Measurements from ENCODE around the gene PLA2G4E. TPM values are rescaled to one million over a fixed set of nuclear protein-coding genes. Genes with fewer than 3 reads are reported as not detected.

The PLA2G4E gene
- total and polyA plus RNA-seq, 2 of the 13 experiments (the other 11 are each of a cell fraction or from before 2014, with no cell fraction given): not detected

DNA sequence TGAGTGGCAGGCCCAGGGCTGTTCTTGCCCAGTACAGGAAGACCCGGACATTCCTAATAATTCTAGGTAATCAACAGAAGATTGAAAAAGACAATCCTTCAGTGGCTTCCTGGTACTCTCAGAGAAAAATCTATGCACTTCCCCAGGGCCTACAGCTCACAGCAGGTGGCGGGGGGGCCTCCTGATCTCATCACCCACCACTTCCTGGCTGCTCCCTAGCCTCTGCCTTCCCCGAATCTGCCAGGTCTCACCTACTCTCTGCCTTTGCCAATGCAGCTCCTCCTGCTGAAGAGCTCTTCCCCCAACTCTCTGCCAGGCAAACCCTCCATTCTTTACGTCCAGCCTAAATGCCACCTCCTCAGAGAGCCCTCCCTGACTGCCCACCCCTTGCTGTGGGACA, 86.0 kb downstream of the PLA2G4E start:
- intact Hi-C loops (cut with micrococcal nuclease; ENCODE audit: unreplicated experiment): no loop called here
- ChIA-PET POLR2A (no interaction called here), CTCF (ENCODE audit: low intra/inter-chr PET ratio, low total read pairs) (no interaction called here)
- in situ Hi-C loops (cut with HindIII; ENCODE audit: extremely low pct_ligation_motif_present, low pct_unique_long_range_greater_than_20kb): no loop called here
- Histone ChIP-seq H3K4me1 (ENCODE audit: insufficient read depth, low read length) (peaks cover 11% of the 10 kb centered on the region), H3K4me2 (ENCODE audit: low read depth, low read length) (no peak overlapping the region), H3K27ac (ENCODE audit: extremely low read length, insufficient read depth, low read length) (no peak overlapping the region), H3K27me3 (ENCODE audit: control insufficient read depth in 1 of 2, insufficient read depth in 2 of 2, low read length in 2 of 2) (no peaks in the 10 kb centered on the region), H3K79me2 (ENCODE audit: insufficient read depth, low read length) (no peaks in the 10 kb centered on the region), H3K36me3 (replicated peaks in 1 of 2; ENCODE audit: control insufficient read depth in 1 of 2, insufficient read depth in 2 of 2, low read length in 2 of 2) (no peaks in the 10 kb centered on the region; a peak in 1 of 5 replicates), H3K4me3 (replicated peaks in 1 of 3; ENCODE audit: insufficient read depth in 1 of 3, low read depth in 2 of 3, low read length in 3 of 3) (no peak overlapping the region), H3K9ac (ENCODE audit: insufficient read depth, low read depth, low read length) (no peak overlapping the region), H3K9me3 (ENCODE audit: low read length) (no peaks in the 10 kb centered on the region), H4K20me1 (ENCODE audit: insufficient read depth, low read length) (no peaks in the 10 kb centered on the region), H2AFZ (ENCODE audit: low read length) (no peak overlapping the region)
- no peak for ATAC-seq
- DNase-seq (ENCODE audit: low spot score): no peak
- FAIRE-seq: no peak
- no peak for TF ChIP-seq KDM6A (CRISPR knock-in tag; IDR thresholded peaks at IDR 0.05; ENCODE audit: low read depth)
- TF ChIP-seq ASH2L (IDR thresholded peaks at IDR 0.05; ENCODE audit: insufficient read length, low read depth, low read length): no peak
- no peak for TF ChIP-seq ZNF776 (CRISPR knock-in tag; IDR thresholded peaks at IDR 0.05)
- 95% methylated on average over 4 of the region's 4 CpGs for WGBS (ENCODE audit: low lambda C conversion rate)
- no TSS peak for BruUV-seq (replicated peaks)

- Histone ChIP-seq H3K4me3 (replicated peaks in 1 of 3; ENCODE audit: insufficient read depth in 1 of 3, low read depth in 2 of 3, low read length in 3 of 3) (no peak overlapping the region), H3K79me2 (ENCODE audit: insufficient read depth, low read length) (no peaks in the 10 kb centered on the region), H3K9ac (ENCODE audit: insufficient read depth, low read depth, low read length) (no peak overlapping the region), H3K27me3 (ENCODE audit: control insufficient read depth in 1 of 2, insufficient read depth in 2 of 2, low read length in 2 of 2) (no peaks in the 10 kb centered on the region), H4K20me1 (ENCODE audit: insufficient read depth, low read length) (peaks cover under 1% of the 10 kb centered on the region; the same call in 1 of the 2 replicates), H3K27ac (ENCODE audit: extremely low read length, insufficient read depth, low read length) (no peak overlapping the region), H3K4me2 (ENCODE audit: low read depth, low read length) (no peak overlapping the region), H3K4me1 (ENCODE audit: insufficient read depth, low read length) (peaks cover 16% of the 10 kb centered on the region), H3K9me3 (ENCODE audit: low read length) (no peaks in the 10 kb centered on the region), H3K36me3 (replicated peaks in 1 of 2; ENCODE audit: control insufficient read depth in 1 of 2, insufficient read depth in 2 of 2, low read length in 2 of 2) (no peaks in the 10 kb centered on the region; a peak in 1 of 5 replicates), H2AFZ (ENCODE audit: low read length) (no peak overlapping the region)
- BruUV-seq (replicated peaks): no TSS peak
- ChIA-PET POLR2A (no interaction called here), CTCF (ENCODE audit: low intra/inter-chr PET ratio, low total read pairs) (no interaction called here)
- no peak for ATAC-seq
- intact Hi-C loops (cut with micrococcal nuclease; ENCODE audit: unreplicated experiment): no loop called here
- in situ Hi-C loops (cut with HindIII; ENCODE audit: extremely low pct_ligation_motif_present, low pct_unique_long_range_greater_than_20kb): no loop called here
- FAIRE-seq: no peak
- WGBS (ENCODE audit: low lambda C conversion rate): 78% methylated on average over 7 of the region's 10 CpGs
- TF ChIP-seq FOXO4 (CRISPR knock-in tag; conservative IDR thresholded peaks at IDR 0.05): no peak
- TF ChIP-seq ZNF263 (CRISPR knock-in tag; IDR thresholded peaks at IDR 0.05): no peak
- TF ChIP-seq MAF1 (CRISPR knock-in tag; IDR thresholded peaks at IDR 0.05; ENCODE audit: borderline replicate concordance): no peak
- TF ChIP-seq HOXA5 (CRISPR knock-in tag; IDR thresholded peaks at IDR 0.05): no peak
- TF ChIP-seq ZFP91 (CRISPR knock-in tag; IDR thresholded peaks at IDR 0.05; ENCODE audit: borderline replicate concordance): no peak
- TF ChIP-seq, protein P1, sequence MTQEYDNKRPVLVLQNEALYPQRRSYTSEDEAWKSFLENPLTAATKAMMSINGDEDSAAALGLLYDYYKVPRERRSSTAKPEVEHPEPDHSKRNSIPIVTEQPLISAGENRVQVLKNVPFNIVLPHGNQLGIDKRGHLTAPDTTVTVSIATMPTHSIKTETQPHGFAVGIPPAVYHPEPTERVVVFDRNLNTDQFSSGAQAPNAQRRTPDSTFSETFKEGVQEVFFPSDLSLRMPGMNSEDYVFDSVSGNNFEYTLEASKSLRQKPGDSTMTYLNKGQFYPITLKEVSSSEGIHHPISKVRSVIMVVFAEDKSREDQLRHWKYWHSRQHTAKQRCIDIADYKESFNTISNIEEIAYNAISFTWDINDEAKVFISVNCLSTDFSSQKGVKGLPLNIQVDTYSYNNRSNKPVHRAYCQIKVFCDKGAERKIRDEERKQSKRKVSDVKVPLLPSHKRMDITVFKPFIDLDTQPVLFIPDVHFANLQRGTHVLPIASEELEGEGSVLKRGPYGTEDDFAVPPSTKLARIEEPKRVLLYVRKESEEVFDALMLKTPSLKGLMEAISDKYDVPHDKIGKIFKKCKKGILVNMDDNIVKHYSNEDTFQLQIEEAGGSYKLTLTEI (CRISPR knock-in tag; conservative IDR thresholded peaks at IDR 0.05): no peak
- TF ChIP-seq, protein P2, sequence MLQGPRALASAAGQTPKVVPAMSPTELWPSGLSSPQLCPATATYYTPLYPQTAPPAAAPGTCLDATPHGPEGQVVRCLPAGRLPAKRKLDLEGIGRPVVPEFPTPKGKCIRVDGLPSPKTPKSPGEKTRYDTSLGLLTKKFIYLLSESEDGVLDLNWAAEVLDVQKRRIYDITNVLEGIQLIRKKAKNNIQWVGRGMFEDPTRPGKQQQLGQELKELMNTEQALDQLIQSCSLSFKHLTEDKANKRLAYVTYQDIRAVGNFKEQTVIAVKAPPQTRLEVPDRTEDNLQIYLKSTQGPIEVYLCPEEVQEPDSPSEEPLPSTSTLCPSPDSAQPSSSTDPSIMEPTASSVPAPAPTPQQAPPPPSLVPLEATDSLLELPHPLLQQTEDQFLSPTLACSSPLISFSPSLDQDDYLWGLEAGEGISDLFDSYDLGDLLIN (CRISPR knock-in tag; IDR thresholded peaks at IDR 0.05; ENCODE audit: borderline replicate concordance): no peak
- TF ChIP-seq ZNF670 (CRISPR knock-in tag; IDR thresholded peaks at IDR 0.05; ENCODE audit: borderline replicate concordance): no peak
- DNase-seq (ENCODE audit: low spot score): no peak
These were observed 87.1 kb downstream of the PLA2G4E start for GRCh38 chr15:41933771-41934170.

All from HepG2 (cell line).